ENCODE results near the gene C14orf39.

The C14orf39 gene

DNA sequence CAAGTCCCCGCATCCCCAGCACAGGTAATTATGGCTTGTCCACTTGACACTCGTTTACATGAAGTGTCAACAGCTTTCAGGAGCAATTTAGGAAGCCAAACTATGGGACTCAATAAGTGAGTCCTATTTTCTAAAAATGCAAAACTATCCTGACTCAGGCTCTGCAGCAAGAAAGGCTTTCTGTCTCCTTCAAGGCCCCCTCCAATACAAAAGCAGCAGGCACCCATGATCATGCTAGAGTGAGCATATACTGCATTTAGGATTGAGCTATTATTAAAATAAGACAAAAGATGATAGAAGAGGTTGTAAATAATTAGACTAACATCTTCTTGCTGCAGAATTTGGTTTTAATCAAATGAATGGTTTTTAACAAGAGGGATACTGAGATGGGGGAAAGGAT, 26.3 kb upstream of the C14orf39 start:
- DNase-seq (ENCODE audit: low read depth) = no peak
- TF ChIP-seq, protein P1, sequence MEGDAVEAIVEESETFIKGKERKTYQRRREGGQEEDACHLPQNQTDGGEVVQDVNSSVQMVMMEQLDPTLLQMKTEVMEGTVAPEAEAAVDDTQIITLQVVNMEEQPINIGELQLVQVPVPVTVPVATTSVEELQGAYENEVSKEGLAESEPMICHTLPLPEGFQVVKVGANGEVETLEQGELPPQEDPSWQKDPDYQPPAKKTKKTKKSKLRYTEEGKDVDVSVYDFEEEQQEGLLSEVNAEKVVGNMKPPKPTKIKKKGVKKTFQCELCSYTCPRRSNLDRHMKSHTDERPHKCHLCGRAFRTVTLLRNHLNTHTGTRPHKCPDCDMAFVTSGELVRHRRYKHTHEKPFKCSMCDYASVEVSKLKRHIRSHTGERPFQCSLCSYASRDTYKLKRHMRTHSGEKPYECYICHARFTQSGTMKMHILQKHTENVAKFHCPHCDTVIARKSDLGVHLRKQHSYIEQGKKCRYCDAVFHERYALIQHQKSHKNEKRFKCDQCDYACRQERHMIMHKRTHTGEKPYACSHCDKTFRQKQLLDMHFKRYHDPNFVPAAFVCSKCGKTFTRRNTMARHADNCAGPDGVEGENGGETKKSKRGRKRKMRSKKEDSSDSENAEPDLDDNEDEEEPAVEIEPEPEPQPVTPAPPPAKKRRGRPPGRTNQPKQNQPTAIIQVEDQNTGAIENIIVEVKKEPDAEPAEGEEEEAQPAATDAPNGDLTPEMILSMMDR (IDR thresholded peaks at IDR 0.05; ENCODE audit: control insufficient read depth, extremely low read depth, insufficient read depth) = no peak
- H3K4me3 ChIP-seq (ENCODE audit: low read depth, low read length) = no peak overlapping the region

DNA sequence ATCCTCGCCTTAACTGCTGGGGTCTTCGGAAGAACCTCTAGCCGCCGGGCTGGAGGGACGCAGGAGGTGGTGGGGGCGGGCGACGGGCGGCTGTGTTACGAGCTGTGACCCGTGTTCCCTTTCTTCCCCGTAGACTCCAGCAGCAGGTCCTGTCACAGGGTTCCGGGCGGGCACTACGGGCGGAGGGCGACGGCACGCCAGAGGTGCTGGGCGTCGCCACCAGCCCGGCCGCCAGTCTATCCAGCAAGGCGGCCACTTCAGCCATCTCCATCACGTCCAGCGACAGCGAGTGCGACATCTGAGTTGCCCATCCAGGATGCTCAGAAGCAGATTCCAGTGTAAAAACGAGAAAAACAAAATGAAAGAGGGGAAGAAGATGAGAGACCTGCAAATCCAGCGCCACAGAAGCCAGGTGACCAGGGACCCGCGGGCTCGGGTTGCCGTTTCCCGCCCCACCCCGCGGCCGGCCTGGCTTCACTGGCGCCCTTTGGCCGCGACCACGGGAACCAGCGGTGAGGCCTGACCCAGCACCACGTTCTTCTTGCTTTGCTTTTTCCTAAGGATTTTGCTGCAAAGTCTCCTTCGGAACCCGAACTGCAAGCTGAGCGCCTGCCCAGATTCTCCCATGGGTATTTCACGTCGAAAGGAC, 25.2 kb upstream of the C14orf39 start:
- TF ChIP-seq, protein P1 (IDR thresholded peaks at IDR 0.05; ENCODE audit: control insufficient read depth, extremely low read depth, insufficient read depth) = no peak
- H3K4me3 ChIP-seq (ENCODE audit: low read depth, low read length) = no peak overlapping the region
- no peak for DNase-seq (ENCODE audit: low read depth)

DNA sequence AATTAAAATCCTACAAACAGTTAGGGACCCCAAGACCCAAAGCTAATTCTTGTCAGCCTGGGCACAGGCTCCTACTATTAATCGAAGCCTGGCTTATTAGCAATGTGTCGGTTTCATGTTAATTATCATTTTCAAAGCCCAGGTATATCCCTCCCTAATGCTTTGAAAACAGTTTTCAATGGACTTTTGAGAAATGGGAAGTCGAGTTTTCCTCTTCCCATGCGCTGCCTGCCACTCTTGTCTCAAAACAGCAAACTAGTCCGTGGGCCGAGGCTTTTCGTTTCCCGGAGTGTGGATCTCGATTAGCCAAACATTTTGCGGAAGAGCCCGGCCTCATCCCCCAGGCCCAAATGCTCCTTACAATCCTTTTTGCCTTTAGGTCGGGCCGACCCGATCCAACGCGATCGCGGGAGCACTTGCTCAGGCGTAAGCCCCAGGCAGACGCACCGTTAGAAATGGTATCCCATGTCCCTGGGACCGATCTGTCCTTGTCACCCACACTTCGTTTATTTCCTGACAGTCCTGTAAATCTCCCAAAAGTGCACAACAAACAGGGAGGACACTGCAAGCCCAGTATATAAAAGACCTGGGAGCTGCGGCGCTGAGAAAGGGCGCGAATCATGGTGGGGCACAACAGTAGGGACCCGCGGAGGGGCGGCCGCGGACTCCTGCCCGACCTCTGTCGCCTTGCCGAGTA, 24.5 kb upstream of the C14orf39 start:
- TF ChIP-seq, protein P1 (IDR thresholded peaks at IDR 0.05; ENCODE audit: control insufficient read depth, extremely low read depth, insufficient read depth) = no peak
- DNase-seq (ENCODE audit: low read depth) = no peak
- H3K4me3 ChIP-seq (ENCODE audit: low read depth, low read length) = no peak overlapping the region

DNA sequence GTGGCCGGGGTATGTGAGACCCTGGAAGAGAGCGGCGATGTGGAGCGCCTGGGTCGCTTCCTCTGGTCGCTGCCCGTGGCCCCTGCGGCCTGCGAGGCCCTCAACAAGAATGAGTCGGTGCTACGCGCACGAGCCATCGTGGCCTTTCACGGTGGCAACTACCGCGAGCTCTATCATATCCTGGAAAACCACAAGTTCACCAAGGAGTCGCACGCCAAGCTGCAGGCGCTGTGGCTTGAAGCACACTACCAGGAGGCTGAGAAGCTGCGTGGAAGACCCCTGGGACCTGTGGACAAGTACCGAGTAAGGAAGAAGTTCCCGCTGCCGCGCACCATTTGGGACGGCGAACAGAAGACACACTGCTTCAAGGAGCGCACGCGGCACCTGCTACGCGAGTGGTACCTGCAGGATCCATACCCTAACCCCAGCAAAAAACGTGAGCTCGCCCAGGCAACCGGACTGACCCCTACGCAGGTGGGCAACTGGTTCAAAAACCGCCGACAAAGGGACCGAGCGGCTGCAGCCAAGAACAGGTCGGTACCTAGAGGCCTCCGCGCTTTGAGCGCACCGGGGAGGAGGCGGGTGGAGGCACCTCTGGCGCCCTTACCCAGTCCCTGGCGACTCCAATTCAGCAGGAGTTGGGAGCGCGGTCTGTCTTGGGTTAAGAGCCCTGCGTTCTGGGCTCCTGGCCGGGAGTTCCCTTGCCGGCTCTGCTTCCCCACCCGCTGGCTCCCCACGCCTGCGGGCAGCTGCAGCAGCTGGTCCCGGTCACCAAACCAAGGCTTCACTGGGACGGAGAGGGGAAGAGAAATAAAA, 23.8 kb upstream of the C14orf39 start:
- no peak for DNase-seq (ENCODE audit: low read depth)
- TF ChIP-seq, protein P1 (IDR thresholded peaks at IDR 0.05; ENCODE audit: control insufficient read depth, extremely low read depth, insufficient read depth) = no peak
- H3K4me3 ChIP-seq (ENCODE audit: low read depth, low read length) = peak overlapping the region; percentile 38

DNA sequence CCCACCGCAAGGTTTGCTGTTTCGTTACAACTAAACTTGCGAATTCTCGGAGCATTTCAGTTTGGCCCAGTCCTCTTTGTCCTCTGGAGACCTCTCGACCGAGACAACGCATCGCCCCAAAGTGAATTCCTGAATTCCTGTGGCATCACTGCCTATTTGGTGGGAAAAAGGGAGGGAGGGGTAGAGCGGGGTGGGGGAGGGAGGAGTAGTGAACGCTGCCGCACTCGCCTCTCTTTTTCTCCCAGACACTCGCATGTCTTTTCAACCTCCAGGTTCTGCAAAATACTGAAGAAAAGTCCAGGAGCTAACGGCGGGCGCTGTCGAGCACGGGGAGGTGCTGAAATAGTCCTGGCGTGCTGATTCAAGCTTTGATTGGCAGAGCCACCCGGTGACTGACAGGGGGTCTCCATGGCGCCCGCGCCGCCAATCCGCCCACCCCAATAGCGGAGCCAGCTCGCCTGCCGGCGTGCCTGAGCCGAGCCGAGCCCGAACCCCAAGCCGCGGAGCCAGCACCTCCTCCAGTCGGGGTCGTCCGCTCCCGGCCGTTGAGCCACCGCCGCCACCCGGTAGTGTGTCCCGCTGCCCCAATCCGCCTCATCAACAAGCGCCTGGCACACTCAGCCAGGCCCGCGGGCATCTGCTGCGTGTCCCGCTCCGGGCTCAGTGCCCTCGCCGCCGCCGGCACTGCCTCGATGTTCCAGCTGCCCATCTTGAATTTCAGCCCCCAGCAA, 23.0 kb upstream of the C14orf39 start, which contains the start of gene SIX6:
Gene SIX6 (plus strand): TSS at position 440 of the 731 bp plus-strand sequence. CDS start 253 bp downstream, at position 693.
- TF ChIP-seq, protein P1 (IDR thresholded peaks at IDR 0.05; ENCODE audit: control insufficient read depth, extremely low read depth, insufficient read depth) = no peak
- H3K4me3 ChIP-seq (ENCODE audit: low read depth, low read length) = peak within 1 kb of the TSS; percentile 38
- peak; percentile 21 for DNase-seq (ENCODE audit: low read depth)

DNA sequence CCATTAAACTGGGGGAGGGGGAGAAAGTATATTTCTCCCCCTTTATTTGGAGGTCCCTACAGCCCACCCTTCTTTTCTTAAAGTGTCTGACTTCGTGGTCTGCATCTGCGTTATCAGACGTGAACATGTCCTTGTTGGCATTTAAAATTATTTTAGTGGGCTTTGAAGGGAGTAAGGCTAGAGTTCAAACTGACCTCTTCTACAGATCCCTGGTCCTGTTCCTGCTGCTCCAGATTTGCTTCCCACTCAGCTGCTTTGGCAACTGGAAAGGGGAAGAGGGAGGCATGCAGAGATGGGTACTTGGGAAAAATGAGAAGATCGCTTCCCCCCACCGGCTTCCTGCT, 22.5 kb upstream of the C14orf39 start:
- TF ChIP-seq, protein P1 (IDR thresholded peaks at IDR 0.05; ENCODE audit: control insufficient read depth, extremely low read depth, insufficient read depth) = no peak
- no peak for DNase-seq (ENCODE audit: low read depth)
- H3K4me3 ChIP-seq (ENCODE audit: low read depth, low read length) = peak overlapping the region; percentile 38; the same call in 1 of the 2 replicates
